HUES64 (cell line): Measurements from ENCODE around the gene HS6ST2.

Experiments
- H3K27ac ChIP-seq: 2 replicates; pipeline ENCODE4 v1.7.0; 2013; ENCODE audit warnings: low read depth, low read length, inconsistent platforms
- H3K27me3 ChIP-seq: 2 replicates; pipeline ENCODE4 v1.6.1; 2013; ENCODE audit warnings: mild to moderate bottlenecking, low read length; ENCODE audit not compliant: insufficient read depth
- H3K36me3 ChIP-seq: 2 replicates; pipeline ENCODE4 v1.6.1; 2013; ENCODE audit warnings: mild to moderate bottlenecking, low read length; ENCODE audit not compliant: insufficient read depth
- H3K4me1 ChIP-seq: 2 replicates; pipeline ENCODE4 v1.6.1; 2013; ENCODE audit warnings: mild to moderate bottlenecking, low read length, moderate library complexity; ENCODE audit not compliant: insufficient read depth
- H3K4me3 ChIP-seq: 2 replicates; pipeline ENCODE4 v1.5.1; 2013; ENCODE audit warnings: mild to moderate bottlenecking, low read length, moderate library complexity
- H3K9ac ChIP-seq: 2 replicates; pipeline ENCODE4 v1.6.1; 2013; ENCODE audit warnings: mild to moderate bottlenecking, low read depth, low read length
- H3K9me3 ChIP-seq: 2 replicates; pipeline ENCODE4 v1.6.1; 2013; ENCODE audit warnings: low read depth, low read length; ENCODE audit not compliant: insufficient read depth
- WGBS: fragments of 150-250, 120-280 bp; methylation state at CpG from one replicate; pipeline ENCODE4 v1.1.7; 2013; ENCODE audit warnings: missing lambda C conversion rate; 5-methylcytosine and 5-hydroxymethylcytosine counted together

Gene HS6ST2

DNA sequence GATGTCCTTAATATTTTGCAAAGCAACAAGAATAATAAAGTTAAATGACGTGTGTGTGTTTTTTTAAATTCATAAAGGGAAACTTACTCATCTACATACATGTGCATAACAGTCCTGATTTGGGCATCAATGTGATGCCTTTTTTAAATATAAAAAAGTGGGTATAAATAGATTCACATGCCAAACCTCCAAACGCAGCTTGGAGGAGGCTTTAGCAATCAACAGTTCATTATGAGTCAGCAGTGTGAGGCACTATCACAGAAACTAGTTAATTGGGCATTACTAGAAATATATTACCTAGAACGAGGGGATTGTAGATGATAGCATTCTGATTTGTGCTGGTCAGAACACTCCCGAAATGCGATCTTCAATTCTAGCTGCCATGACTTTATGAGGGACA is 115.1 kb downstream of the HS6ST2 start:
- Histone ChIP-seq H3K4me3 (no peak overlapping the region), H3K36me3 (no peaks in the 10 kb centered on the region), H3K4me1 (peaks cover 12% of the 10 kb centered on the region; the same call in 1 of the 2 replicates), H3K9me3 (no peaks in the 10 kb centered on the region), H3K9ac (no peak overlapping the region), H3K27ac (no peak overlapping the region), H3K27me3 (no peaks in the 10 kb centered on the region)
- WGBS, result 40% methylated on average over 1 of the region's 5 CpGs

DNA sequence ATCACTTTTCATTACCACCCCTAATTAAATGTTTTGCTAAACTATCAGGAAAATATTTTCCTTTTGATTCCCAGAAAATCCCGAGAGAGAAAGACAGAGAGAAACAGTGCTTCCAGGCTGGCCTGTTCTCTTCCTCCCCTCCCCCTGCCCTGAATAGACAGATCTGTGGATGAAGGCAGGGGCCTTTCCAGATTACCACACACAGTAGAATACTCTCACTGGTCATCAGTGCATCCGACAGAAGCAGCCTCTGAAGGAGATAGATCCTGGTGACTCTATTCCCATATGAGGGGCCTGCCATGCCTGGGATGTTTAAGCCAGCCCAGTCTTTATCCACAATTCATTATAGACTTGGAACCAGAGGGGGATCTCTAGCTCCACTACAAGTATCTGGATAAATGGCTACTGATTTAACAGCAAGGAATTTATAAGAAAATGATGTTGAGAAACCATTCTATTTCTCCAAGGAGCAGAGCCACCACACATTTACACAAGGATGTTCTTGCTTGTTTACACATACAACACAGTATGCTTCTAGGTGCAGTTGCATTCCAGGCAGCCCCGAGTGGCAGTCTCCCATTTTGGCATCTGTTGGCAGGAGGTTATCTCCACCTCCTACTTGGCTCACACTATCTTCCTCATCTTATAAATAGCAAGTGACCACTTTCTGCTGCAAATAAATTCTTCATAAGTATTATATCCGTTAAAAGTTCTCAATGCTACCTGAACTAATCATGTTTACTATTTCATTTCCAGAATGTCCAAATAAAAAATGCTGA is 115.8 kb downstream of the HS6ST2 start:
- no peaks in the 10 kb centered on the region for H3K27me3 ChIP-seq
- H3K9ac ChIP-seq, result no peak overlapping the region
- no peak overlapping the region for H3K4me3 ChIP-seq
- 86% methylated on average over 4 of the region's 4 CpGs for WGBS
- peaks cover 12% of the 10 kb centered on the region; the same call in 1 of the 2 replicates for H3K4me1 ChIP-seq
- no peaks in the 10 kb centered on the region for H3K9me3 ChIP-seq
- no peak overlapping the region for H3K27ac ChIP-seq
- H3K36me3 ChIP-seq, result no peaks in the 10 kb centered on the region

DNA sequence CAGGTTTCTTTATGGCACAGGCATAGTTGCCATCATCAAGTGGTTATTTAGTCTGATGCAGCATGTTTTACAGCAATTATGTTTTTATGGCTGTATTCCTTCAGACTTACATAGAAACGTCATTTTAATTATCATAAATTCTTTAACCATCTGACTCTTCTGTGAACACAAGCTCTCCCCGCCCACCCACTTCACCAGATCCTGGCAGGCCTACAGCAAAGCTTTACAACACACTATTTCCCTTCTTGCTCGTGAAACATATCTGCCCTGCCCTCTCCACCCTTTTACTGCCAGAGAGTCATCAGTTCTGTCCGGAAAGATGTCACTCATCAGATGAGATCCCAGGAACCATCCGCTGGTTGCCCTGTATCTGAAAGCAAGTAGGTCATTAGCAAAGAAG is 120.5 kb downstream of the HS6ST2 start:
- Histone ChIP-seq H3K27ac (no peak overlapping the region), H3K9me3 (no peaks in the 10 kb centered on the region), H3K4me3 (no peak overlapping the region), H3K9ac (no peak overlapping the region), H3K4me1 (peaks cover 15% of the 10 kb centered on the region), H3K27me3 (no peaks in the 10 kb centered on the region), H3K36me3 (no peaks in the 10 kb centered on the region)
- 84% methylated on average over 5 of the region's 5 CpGs for WGBS

DNA sequence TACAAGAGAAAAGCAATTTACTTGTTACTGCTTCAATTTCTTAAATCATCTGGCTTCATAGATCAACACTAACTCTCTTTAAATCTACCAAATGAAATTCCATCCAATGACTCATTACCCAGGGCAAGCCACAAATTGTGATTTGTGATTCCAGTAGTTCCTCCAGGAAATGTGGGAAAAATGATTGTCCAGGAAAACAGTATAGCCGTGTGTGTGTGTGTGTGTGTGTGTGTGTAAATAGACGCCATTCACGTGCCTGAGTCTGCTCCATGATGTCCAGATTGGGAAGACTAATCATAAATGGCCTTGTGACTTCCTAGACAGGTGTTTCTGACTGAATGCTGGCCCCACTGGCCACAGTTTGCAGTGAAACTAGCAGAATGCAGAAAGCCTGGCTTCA is 121.3 kb downstream of the HS6ST2 start:
- no peaks in the 10 kb centered on the region for H3K9me3 ChIP-seq
- no peak overlapping the region for H3K27ac ChIP-seq
- H3K27me3 ChIP-seq, result no peaks in the 10 kb centered on the region
- 76% methylated on average over 3 of the region's 3 CpGs for WGBS
- H3K9ac ChIP-seq, result no peak overlapping the region
- no peak overlapping the region for H3K4me3 ChIP-seq
- H3K4me1 ChIP-seq, result peaks cover 11% of the 10 kb centered on the region
- H3K36me3 ChIP-seq, result no peaks in the 10 kb centered on the region

DNA sequence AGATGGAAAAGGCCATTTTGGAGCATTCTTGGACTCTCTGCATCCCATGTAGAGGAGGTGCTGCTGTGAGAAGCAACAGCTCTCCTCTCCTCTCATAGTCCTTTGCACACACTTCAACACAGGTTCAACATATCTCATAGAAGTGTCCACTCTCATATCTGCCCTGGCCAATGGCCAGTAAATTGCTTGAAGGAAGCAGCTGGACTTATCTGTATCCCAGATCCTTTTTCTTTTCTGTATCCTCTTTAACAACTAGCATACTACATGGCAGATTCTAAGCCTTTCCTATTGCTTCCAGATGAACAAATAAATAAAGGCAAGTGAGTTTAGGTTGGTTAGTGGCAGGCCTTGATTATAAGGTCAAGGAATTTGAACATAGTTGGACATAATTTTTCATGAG is 122.0 kb downstream of the HS6ST2 start:
- H3K4me3 ChIP-seq, result no peak overlapping the region

DNA sequence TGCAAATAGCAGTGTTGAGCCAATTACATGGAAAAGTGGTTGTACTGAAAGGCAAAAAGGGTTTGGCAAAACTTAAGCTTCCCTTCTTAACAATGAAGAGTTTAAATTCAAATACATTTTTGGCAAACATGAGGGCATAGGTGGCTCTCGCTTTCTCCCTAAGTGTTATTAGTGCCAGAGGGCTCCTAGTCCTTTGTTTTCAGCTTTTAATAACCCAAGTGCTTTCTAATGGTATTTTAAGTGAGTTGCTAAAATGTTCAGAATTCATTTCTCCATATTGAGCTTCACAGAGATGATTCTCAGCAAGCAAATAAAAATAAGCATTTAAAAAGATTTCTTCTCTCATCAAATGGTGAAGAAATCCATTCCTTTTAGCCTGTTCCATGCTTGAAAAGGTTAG is 123.7 kb downstream of the HS6ST2 start:
- no peaks in the 10 kb centered on the region for H3K9me3 ChIP-seq
- H3K36me3 ChIP-seq, result no peaks in the 10 kb centered on the region
- no peak overlapping the region for H3K27ac ChIP-seq
- H3K4me3 ChIP-seq, result no peak overlapping the region
- H3K9ac ChIP-seq, result no peak overlapping the region
- no CpG with 5 or more reads among the region's 1 CpG for WGBS
- peaks cover 9% of the 10 kb centered on the region for H3K4me1 ChIP-seq
- H3K27me3 ChIP-seq, result no peaks in the 10 kb centered on the region

More for the DNA sequence above, 122.0 kb downstream of the HS6ST2 start:
- Histone ChIP-seq H3K27me3 (no peaks in the 10 kb centered on the region), H3K9ac (no peak overlapping the region), H3K4me1 (peaks cover 9% of the 10 kb centered on the region), H3K9me3 (no peaks in the 10 kb centered on the region), H3K27ac (no peak overlapping the region), H3K36me3 (no peaks in the 10 kb centered on the region)

DNA sequence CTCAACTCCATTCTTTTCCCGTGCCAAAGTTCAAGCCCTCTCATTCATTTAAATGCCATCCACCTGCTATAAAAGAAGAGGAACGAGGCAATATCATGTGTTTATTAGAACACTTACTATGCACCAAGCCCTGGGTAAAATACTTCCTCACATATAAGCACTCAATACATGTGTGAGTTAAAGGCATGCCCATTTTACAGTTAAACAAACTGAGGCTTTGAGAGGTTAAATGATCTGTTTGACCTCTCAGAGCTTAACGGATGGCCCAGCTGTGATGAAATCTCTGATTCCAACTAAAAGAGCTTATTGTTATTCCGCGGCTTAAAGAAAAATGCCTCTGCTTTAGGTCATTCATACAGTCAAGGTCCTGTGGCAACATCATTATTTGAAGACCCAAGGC is 124.3 kb downstream of the HS6ST2 start:
- no peaks in the 10 kb centered on the region for H3K9me3 ChIP-seq
- no peak overlapping the region for H3K4me3 ChIP-seq
- no peak overlapping the region for H3K9ac ChIP-seq
- H3K4me1 ChIP-seq, result peaks cover 9% of the 10 kb centered on the region
- H3K36me3 ChIP-seq, result no peaks in the 10 kb centered on the region
- no peak overlapping the region for H3K27ac ChIP-seq
- 91% methylated on average over 4 of the region's 5 CpGs for WGBS
- no peaks in the 10 kb centered on the region for H3K27me3 ChIP-seq

DNA sequence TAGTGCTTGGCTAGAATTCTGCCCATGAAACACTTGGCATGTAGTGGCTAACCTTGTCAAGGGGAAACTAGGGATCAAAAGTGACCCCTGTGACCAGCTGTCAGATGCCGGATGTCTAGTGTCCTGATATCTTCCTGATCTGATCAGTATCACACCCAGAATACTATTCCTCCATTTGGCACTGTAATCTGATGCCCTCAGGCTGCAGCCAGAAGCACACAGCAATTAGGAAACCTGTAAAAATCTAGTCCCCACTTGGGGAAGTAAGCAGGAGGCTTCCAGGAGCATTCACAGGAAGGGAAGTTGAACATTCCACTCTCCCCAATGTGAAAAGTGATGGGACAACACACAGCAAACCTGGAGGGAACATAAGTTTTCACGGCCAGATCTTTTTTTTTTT is 125.1 kb downstream of the HS6ST2 start:
- no peak overlapping the region for H3K9ac ChIP-seq
- H3K4me3 ChIP-seq, result no peak overlapping the region
- H3K36me3 ChIP-seq, result no peaks in the 10 kb centered on the region
- H3K27ac ChIP-seq, result no peak overlapping the region
- H3K27me3 ChIP-seq, result no peaks in the 10 kb centered on the region
- WGBS, result 88% methylated on average over 1 of the region's 2 CpGs
- peaks cover 9% of the 10 kb centered on the region for H3K4me1 ChIP-seq
- H3K9me3 ChIP-seq, result no peaks in the 10 kb centered on the region

DNA sequence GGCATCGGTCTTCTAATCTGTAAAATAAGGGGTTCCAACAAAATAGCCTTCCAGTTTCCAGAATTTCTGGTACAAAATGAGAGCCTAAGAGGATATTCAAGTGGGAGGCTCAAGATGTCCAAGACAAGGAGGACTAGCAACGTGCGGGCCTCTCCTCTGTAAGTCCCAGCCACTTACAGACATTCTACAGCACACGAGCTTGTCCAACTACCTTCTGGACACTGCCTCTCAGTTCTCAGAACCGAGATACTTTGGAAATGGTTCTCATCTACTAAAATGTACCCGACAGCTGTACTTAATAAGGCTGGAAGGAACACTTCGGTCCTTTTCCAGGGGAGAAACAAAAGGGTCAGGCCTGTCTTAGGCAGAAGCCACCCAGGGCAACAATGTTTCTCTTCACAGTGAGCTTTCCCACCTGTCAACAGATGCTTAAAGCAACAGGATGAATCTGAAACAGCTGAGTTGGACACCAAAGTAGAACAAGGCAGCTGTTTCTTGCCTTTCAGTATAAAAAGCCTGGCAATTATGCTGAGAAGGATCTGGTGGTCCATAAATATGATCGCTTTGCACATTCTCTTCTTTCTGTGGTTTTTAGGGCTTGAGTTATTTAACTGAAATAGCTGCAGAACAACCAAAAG is 127.0 kb downstream of the HS6ST2 start:
- Histone ChIP-seq H3K27me3 (no peaks in the 10 kb centered on the region), H3K36me3 (no peaks in the 10 kb centered on the region), H3K27ac (no peak overlapping the region), H3K4me1 (peaks cover 9% of the 10 kb centered on the region), H3K9me3 (no peaks in the 10 kb centered on the region), H3K4me3 (no peak overlapping the region), H3K9ac (no peak overlapping the region)
- 93% methylated on average over 7 of the region's 8 CpGs for WGBS

DNA sequence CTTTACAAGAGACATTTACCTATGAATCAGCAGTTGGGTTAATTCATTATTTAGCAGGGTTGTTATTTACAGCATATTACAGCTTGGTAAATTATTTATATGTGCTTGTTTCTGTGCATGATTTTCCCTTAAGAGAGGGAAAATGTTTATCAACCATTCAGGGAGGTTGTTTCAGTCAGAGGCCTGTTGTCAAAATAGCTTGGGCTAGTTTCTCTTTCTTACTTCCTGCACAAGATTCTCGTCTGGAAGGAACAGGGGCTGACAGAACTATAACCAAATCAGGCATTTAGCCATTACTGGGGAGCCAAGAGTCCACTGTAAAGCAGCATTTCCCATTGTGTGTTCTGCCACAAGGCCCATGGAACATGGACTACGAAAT is 135.8 kb downstream of the HS6ST2 start:
- no peak overlapping the region for H3K27ac ChIP-seq
- H3K36me3 ChIP-seq, result no peaks in the 10 kb centered on the region

DNA sequence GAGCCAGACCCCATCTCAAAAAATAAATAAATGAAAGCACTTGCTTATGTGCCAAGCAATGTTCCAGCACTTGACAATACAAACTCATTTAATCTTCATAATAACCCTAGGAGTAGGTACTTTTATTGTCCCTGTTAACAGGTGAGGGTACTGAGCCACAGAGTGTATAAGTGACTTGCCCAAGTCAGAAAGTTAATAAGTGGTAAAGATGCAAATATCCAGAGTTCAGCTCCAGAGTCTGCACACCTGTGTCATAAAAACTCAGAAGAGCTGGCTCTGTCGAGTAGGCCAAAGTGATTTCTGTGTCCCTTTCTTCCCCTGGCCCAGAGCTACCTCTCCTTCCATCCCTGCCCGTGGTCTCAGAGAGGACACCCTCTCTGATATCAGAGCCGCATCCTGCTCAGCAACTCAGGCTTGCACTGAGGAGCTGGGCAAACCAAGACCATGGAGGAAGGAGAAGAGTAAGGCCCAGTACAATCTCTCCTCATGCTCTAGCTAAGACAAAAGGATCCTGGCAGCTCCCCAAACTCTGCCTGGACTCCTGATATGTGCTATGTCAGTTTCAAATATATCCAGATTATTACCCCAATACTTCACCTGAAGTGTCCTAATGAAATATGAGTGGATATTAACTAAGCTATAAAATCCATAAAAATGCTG is 136.3 kb downstream of the HS6ST2 start:
- H3K9ac ChIP-seq, result no peak overlapping the region
- peaks cover 22% of the 10 kb centered on the region for H3K4me1 ChIP-seq
- no peaks in the 10 kb centered on the region for H3K36me3 ChIP-seq
- no peaks in the 10 kb centered on the region for H3K27me3 ChIP-seq
- 93% methylated on average over 3 of the region's 3 CpGs for WGBS
- H3K9me3 ChIP-seq, result no peaks in the 10 kb centered on the region
- no peak overlapping the region for H3K27ac ChIP-seq
- H3K4me3 ChIP-seq, result no peak overlapping the region

More for the DNA sequence above, 135.8 kb downstream of the HS6ST2 start:
- no peaks in the 10 kb centered on the region for H3K9me3 ChIP-seq
- H3K9ac ChIP-seq, result no peak overlapping the region
- H3K4me3 ChIP-seq, result no peak overlapping the region
- peaks cover 22% of the 10 kb centered on the region for H3K4me1 ChIP-seq
- no peaks in the 10 kb centered on the region for H3K27me3 ChIP-seq
- WGBS, result 87% methylated on average over 2 of the region's 2 CpGs
